GM18868 (cell line): Measurements from ENCODE around the gene ABCC3.

Experiments
- ATAC-seq: cut with Tn5 transposase; IDR thresholded peaks from one replicate; pipeline ENCODE4 v1.9.1; 2021; ENCODE audit warnings: mild to moderate bottlenecking, moderate library complexity; ENCODE audit not compliant: unreplicated experiment

The ABCC3 gene

GRCh38 chr17:50627782-50628601, 6.7 kb upstream of the ABCC3 start:
- ATAC-seq, result no peak

- ATAC-seq, result no peak
Measured at GRCh38 chr17:50629902-50630301, 4.8 kb upstream of the ABCC3 start.

- no peak for ATAC-seq
Measured at GRCh38 chr17:50630524-50631194, 4.0 kb upstream of the ABCC3 start.

- ATAC-seq, result no peak
Measured at GRCh38 chr17:50631195-50631907, 3.3 kb upstream of the ABCC3 start.

DNA sequence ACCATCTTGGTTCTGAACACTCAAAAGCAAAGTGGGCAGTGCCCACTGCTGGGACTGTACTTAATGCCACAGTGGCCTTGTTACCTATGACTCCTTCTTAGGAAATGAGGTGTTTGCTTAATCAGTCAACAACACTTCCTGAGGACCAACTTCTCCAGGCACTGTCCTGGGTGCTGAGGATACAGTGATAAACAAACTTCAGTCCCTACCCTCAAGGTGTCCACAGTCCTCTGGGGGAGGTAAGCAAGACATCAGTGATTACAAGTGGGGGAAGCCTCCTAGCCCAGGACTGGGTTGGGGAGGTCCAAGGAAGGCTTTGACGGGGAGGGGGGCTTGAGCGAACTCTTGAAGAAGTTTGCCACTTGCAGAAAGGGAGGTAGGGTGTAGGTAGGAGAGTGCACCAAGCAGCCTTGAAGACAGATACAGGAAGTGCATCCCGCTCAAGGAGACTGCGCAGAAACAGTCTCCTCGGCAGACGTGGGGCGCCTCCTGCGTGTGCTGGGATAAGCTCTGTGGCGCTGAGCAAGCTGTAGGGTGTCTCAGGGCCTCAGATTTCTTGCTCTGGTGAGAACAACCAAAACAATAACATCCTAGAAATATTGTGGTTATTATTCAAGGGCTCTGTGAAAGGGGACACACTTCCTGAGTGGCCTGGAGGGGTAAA, 2.6 kb upstream of the ABCC3 start:
- peak; percentile 14 for ATAC-seq

DNA sequence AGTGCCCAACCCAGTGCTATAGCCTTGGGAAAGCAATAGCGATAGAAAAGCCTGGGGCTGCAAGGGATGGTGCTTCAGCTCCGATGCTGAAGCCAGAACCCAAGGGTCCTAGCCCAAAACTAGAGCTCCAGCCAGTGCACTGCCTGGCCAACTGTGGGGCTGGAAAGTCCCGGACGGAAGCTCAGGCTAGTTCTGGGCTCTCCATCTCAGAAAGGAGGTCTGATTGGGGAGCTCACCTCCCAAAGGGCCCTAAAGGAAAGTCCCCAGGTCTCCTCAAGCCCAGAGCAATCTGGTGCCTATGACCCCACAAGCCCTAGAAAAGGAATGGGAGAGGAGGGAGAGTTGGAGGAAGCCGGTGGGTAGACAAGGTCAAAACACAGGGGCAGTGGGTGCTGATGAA, 2.0 kb upstream of the ABCC3 start:
- ATAC-seq, result peak; percentile 60

DNA sequence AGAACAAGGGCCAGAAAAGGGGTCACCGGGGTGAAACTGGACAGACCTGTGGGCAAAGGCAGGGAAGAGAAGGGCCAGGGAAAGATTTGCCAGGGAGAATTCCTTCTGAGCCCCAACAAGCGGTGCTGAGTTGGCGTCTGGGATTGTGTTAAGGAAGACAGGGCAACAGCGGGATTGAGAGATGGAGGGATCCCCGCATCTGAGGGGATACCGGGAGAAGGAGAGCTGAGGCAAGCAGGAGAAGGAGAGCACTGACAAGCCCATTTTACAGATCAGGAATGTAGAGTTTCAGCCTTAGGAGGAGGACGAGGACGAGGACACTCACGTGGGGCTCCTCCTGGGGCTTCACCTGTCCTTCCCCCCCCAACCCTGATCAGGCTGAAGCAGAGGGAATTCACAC, 998 bp upstream of the ABCC3 start:
- no peak for ATAC-seq

DNA sequence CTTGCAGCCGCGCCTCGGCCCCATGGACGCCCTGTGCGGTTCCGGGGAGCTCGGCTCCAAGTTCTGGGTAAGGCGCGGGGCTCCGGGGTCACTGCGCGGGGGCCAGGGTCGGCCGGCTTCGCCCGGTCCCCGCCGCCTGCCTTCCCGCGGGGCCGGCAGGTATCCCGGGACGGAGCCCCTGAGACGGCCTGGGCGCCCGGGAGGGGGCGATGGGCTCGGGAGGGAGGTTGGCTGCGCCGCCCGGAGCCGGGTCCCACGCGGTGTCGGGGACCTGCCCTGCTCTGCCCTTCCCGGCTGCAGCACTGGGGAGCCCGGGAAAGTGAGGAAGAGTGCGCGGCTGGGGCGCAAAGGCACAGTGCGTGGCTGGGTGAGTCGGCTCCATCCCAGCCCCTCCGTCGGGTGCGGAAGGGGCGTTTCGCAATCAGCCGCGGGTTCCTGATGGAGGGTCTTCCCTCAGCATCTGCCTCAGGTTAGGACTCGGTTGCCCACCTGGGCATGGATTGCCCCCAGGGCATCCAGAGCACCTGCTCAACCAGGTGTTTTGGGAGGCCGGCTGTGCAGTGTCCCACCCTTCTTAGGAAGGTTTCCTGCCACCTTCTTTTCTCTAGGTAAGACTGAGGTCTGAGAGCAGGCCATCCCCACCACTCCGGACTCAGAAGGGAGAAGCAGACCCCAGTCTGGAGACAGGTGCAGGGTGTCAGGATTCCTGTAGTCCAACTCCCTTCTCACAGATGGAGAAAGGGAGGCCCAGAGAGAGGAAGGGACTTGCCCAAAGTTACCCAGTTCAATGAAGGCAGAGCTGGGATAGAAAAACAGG, 442 bp downstream of the ABCC3 start:
- no peak for ATAC-seq

GRCh38 chr17:50635732-50635981, 976 bp downstream of the ABCC3 start:
- no peak for ATAC-seq

GRCh38 chr17:50635982-50636803, 1.5 kb downstream of the ABCC3 start:
- no peak for ATAC-seq

DNA sequence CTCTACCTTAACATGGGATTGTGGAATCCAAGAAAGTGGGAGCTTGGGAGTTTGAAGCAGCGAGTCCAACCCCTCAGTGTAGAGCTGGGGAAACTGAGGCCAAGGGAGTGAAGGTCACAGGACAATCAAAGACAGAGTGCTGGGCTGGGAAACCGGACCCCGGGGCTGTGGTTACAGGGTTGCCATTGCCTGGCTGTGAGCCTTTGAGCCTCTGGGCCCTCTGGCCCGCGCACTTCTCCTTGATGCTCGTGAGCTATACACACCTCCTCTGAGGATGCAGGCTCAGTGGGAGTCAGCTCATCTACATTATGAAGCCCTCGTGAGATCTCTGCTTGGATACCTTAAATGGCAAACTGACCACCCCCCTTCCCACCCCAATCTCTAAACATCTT, 2.1 kb downstream of the ABCC3 start:
- ATAC-seq, result no peak

DNA sequence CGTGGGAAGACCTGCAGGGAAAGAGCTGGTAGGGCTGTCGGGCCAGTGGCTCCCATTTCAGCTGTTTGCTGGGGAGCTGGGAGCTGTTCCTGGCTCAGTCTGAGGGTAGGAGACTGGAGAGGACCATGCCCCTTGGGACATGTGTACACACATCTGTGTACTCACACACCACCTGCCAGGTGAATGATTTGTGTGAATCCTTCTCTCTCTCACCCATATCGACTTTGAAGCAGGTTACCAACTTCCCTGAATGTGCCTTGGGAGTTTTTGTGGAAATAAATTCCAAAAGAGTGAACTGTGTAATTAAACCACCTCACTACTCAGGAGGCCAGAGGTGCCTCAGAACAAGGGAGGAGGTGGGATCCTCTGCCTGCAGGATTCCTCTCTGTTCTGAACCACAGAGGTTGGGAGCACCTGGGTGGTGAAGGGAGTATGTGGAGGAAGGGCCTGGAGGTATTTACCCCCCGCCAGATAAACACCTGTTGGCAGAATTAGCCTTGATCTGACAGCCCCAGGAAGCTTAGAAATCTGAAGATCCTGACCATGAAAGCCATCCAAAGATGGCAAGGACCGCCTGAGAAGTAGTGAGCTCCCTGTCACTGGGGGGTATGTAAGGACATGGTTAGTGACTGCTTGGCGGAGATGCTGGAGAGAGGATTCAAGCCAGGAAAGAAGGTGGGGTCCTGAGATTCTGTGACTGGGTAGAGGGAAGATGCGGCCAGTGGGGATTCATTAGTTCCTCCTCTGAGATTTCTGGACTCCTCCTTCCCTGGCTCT, 3.3 kb downstream of the ABCC3 start:
- no peak for ATAC-seq

DNA sequence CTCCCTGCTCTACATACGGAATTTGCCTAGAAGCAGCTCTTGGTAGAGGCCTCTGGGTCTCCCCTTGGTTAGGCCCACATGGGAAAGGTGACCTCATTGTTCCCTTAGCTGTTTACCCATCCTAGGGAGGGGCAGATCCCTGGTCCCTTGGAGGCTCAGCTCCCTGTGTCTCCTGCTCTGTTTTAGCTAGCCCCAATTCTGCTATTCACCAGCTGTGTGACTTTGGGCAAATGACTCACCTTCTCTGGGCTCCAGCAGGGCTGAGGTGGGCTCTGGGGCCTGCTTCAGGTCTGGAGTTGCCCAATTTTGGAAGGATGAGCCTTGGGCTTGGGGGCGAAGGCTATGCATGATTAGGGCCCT, 3.9 kb downstream of the ABCC3 start:
- no peak for ATAC-seq

- no peak for ATAC-seq
Measured at GRCh38 chr17:50638966-50639713, 4.5 kb downstream of the ABCC3 start.

DNA sequence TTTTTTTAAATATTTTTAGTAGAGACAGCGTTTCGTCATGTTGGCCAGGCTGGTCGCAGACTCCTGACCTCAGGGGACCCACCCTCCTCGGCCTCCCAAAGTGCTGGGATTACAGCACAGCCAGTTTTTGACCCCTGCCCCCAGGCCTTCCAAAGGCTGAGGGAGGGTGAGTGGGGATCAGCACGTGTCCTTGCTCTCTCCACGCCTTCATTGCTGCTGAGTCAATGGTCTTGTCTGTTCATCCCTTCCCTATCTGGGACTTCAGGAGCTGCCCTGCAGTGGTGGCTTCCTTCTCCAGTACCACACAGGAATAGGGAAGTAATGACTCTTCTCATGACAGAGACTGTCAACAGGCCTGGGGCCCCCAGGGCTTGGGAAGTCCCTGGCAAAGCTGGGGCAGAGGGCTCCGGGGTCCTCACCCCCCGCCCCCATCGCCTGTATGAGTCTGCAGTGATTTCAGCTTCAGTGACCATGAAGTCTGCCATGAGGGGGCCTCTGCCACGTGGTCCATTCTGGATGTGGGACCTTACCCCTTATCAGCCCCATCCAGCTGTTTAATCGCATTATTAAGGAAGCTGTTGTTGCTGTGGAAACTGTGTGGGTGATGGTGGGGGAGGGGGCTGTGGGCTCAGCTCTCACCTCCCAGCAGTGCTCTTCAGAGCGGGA, 6.1 kb downstream of the ABCC3 start:
- ATAC-seq, result no peak

GRCh38 chr17:50641357-50641756, 6.7 kb downstream of the ABCC3 start:
- no peak for ATAC-seq

GRCh38 chr17:50642071-50642721, 7.5 kb downstream of the ABCC3 start:
- ATAC-seq, result no peak
